ENCODE data around the gene RASA3. TPM values are rescaled to one million over a fixed set of nuclear protein-coding genes. Genes with fewer than 3 reads are reported as not detected.

RASA3 gene
- total RNA-seq, 1 experiment from 2014 or later: 18.6 TPM

- H3K4me1 ChIP-seq (ENCODE audit: control insufficient read depth in 1 of 2, insufficient read depth in 2 of 2, low read length in 2 of 2): no peaks in the 10 kb centered on the region
- H2AFZ ChIP-seq (ENCODE audit: low read depth, low read length, poor library complexity, severe bottlenecking): no peak overlapping the region
- intact Hi-C loops (cut with micrococcal nuclease): no loop called here
- ATAC-seq (no peak), DNase-seq (ENCODE audit: low read depth, low spot score) (no peak)
- H3K27me3 ChIP-seq (ENCODE audit: insufficient read depth, low read length): no peaks in the 10 kb centered on the region
- H4K20me1 ChIP-seq (ENCODE audit: insufficient read depth): no peaks in the 10 kb centered on the region
- ChIA-PET POLR2A (no interaction called here), CTCF (no interaction called here), RAD21 (ENCODE audit: low non-redundant PET in 1 of 2, low total read pairs in 2 of 2, uncharacterized antibody in 2 of 2, unreplicated experiment in 2 of 2) (no interaction called here)
- no peak overlapping the region for H3K4me2 ChIP-seq (ENCODE audit: low read length)
- peaks cover 13 to 22% of the 10 kb centered on the region in 2 experiments; a peak in 3 of 4 replicates for H3K9me3 ChIP-seq (ENCODE audit: control insufficient read depth in 1 of 2, insufficient read depth in 1 of 2, low read depth in 1 of 2, low read length in 2 of 2)
- BruUV-seq (replicated peaks): no TSS peak
- H3K27ac ChIP-seq (ENCODE audit: low read depth, low read length): no peak overlapping the region
- no peaks in the 10 kb centered on the region for H3K36me3 ChIP-seq (ENCODE audit: control insufficient read depth in 1 of 2, insufficient read depth in 2 of 2, low read length in 2 of 2)
- no peak for TF ChIP-seq POLR2AphosphoS5 (IDR thresholded peaks at IDR 0.05; ENCODE audit: low read depth, low read length)
- no peak for TF ChIP-seq SP1 (IDR thresholded peaks at IDR 0.05; ENCODE audit: low read depth)
- TF ChIP-seq ZNF274 (IDR thresholded peaks at IDR 0.05; ENCODE audit: low read depth, low read length): no peak
- TF ChIP-seq ELF1 (IDR thresholded peaks at IDR 0.05; ENCODE audit: borderline replicate concordance, low read depth): no peak
- no peak for TF ChIP-seq RAD21 (IDR thresholded peaks at IDR 0.05; ENCODE audit: low read depth)
- no peak for TF ChIP-seq CBX3 (IDR thresholded peaks at IDR 0.05; ENCODE audit: low read depth)
- no peak for TF ChIP-seq FOSL1 (IDR thresholded peaks at IDR 0.05; ENCODE audit: low read depth)
- TF ChIP-seq EZH2 (IDR thresholded peaks at IDR 0.05): no peak
- TF ChIP-seq JUND (IDR thresholded peaks at IDR 0.05): no peak
- TF ChIP-seq ZBTB33 (IDR thresholded peaks at IDR 0.05; ENCODE audit: extremely low read depth, insufficient replicate concordance, low read length): no peak
- TF ChIP-seq TCF7L2 (IDR thresholded peaks at IDR 0.05; ENCODE audit: borderline replicate concordance, extremely low read depth, insufficient read depth, insufficient read length): no peak
- no peak overlapping the region for H3K9ac ChIP-seq (ENCODE audit: low read length)
- no peak overlapping the region for H3K4me3 ChIP-seq (replicated peaks in 1 of 2; ENCODE audit: low read depth in 1 of 2, low read length in 2 of 2)
- H3K79me2 ChIP-seq (ENCODE audit: insufficient read depth, low read length): no peaks in the 10 kb centered on the region
- H3K9me2 ChIP-seq (ENCODE audit: insufficient read depth): no peaks in the 10 kb centered on the region
These were observed 169.4 kb downstream of the RASA3 start for GRCh38 chr13:113962975-113963374.

Measured in HCT116 (cell line).